Measurements from ENCODE around the gene GCC2.
A peak's percentile ranks its signal among the peaks of the same experiment; 100 is the strongest.
"Not testable (repeated sequence)": the region's sequence is repeated elsewhere in the genome, so short reads cannot be mapped to it uniquely, and the experiment has no call there.

Gene GCC2

DNA sequence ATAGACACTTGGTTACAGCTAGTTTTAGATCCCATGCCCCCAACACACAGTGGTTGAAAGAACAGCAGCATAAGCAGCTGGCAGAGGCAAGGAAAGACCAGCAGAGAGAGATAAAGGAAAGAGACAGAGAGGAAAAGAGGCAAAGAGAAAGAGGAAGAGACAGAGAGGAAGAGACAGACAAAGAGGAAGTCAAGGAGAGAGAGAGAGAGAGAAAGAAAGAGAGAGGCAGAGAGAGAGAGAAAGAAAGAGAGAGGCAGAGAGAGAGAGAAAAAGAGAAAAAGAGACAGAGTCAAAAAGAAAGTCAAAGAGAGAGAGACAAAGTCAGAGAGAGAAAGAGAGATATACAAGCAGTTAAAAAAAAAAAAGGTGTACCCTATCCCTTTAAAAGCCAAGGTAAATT lies 76.3 kb downstream of the GCC2 start:
- DNase-seq, result not testable (repeated sequence)

DNA sequence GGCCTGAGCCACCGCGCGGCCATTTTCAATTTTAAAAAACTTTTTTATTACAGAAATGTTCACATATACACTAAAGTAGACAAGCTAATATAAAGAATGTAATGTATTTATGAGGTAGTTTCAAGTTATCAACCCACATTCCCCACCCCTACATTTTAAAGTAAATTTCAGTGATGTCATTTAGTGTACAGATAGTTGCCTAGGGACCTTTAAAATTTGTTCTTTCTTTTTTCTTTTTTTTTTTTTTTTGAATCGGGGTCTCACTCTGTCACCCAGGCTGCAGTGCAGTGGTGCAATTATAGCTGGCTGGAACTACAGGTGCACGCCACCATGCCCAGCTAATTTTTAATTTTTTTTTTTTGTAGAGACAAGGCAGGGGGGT lies 82.7 kb downstream of the GCC2 start:
- DNase-seq, result no peak

DNA sequence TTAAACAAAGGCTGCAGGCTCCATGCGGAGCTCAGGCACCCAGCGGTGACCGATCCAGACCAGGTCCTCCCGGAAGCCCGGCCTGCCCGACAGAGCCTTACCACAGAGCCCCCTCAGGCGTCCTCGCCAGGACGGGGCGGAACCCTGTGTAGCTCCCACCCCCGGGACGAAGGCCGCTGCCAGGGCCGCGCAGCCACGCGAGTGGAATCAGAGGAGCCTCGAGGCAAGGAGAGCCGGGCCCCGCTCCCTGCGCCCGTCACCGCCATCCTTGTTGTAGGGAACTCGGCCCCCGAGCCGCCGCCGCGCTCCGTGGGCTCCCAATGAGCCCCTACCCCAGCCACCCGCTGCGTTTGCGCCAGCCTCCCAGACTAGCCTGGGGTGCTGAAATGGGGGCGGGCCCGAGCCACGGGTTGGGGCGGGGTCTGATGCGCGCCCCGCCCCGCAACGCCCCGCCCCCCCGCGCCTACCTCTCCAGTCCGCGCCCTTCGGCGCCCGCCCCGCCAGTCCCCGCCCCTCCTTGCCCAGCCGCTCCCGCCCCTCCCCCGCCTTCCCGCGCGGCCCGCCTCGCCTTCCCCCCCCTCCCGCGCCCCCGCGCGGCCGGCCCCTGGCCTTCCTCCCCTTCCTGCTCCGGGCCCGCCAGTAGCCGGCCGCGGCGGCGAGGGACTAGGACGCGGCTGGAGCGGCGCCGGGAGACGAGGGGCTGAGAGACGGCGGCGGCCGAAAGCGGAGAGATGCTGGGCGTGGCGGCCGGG lies 85.0 kb downstream of the GCC2 start, which contains the start of gene LIMS1:
TSS of gene LIMS1 (plus strand) at position 639 of the 752 bp plus-strand sequence. CDS start at position 732, 93 bp downstream.
- peak; percentile 77 for DNase-seq

DNA sequence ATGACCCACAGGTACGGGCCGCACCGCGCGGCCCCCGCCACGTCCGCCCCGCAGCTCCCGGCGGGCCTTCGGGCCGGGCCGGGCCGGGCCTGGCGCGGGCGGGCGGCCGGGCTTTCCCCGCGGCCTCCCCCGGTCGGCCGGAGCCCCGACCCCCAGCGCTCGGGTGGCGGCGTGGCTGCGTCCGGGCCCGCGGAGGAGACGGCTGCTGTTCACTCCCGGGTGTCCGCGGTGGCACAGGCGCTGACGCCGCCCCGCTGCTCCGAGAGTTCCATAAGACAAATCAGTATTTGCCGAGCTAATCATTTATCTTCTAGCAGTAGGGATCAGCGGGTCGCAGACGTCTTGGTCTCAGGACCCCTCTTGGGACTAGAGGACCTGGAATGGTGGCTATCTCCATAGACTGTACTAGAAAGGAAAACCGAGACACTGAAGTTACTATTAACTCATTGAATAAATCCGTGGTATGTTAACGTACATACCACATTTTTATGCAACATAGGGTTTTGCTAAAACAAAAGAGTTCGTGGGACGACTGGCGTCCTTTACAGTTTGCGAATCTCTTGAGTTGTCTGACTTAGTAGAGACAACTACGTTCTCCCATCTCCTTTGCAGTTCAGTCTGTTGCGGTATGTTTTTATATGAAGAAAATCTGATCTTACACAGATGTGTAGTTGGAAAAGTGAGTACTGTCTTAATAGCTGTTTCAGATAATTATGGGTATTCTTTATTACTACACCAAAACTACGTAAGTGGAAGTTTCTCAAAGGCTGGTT lies 85.8 kb downstream of the GCC2 start:
- DNase-seq, result peak; percentile 24

DNA sequence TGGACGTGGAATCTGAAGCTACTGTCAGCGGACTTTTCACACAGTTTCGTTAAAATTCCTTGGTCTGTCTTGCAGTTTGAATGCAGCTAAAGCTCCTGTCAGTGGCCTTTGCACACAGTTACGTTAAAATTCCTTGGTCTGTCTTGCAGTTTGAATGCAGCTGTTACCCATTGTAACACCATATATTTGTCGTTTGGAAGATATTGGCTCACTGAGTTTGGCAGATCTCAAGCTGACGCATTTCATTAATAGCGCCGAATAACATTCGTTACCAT lies 86.3 kb downstream of the GCC2 start:
- no peak for DNase-seq

DNA sequence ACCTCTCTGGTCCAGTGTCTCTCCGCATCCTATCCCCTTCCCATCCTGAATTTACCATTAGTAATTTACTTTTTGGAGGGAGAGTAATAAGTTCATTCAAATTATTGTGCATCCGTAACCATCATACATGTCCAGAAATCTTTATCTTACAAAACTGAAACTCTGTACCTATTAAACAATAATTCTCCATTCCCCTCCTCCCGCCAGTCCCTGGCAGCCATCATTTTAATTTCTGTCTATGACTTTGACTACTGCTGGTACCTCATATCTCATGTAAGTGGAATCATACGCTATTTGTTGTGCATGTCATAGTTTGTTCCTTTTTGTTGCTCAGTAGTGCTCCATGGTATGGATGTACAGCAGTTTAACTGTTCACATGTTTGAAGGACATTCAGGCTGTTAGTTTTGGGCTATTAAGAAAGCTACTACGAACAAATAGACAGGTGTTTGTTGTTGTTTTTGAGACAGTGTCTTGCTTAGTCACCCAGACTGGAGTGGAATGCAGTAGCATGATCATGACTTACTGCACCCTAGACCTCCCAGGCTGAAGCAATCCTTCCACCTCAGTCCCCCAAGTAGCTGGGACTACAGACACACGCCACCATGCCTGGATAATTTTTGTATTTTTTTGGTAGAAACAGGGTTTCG lies 87.3 kb downstream of the GCC2 start:
- DNase-seq, result no peak

DNA sequence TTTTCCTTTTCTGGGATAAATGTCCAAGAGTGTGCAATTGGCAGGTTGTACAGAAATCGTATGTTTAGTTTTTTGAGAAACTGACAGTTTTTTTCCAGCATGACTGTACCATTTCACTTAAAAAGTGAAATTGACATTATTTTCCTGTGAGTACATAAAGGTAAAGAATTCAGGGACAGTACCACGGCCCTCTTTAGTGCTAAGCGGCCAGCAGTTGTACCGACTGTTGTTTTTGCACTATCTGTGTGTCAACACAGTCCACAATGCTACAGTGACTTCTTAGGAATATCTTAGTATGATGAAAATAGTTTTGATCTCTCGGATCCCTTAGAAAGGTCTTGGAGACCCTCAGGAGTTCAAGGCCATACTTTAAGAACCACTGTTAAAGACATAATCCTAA lies 87.9 kb downstream of the GCC2 start:
- no peak for DNase-seq

DNA sequence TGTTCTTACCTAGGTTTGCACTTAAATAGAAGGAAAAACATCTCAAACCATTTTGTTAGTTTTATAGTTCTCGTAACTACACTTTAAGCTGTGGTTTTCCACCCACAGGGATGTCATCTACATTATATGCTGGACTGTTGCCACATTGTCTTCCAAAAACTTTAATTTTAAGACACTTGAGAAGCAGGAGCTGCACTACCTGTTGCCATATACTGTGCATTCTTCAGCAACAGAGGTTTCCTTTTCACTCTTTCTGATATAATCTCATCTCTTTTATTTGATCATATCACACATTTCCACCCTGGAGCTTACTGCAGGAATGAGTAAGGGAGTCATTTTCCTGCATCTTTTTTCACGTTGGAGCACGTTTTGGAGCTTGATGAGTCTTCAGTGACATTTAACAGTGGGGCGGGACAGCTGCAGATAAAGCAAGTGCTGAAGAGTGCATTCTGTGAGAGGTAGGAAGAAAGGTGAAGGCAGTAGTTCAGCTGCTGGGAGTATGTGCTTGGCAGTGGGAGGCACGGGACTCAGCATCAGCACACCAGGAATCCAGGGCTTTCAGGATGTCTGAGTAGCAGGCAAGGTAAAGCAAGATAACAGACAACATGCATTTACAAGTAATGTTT lies 89.1 kb downstream of the GCC2 start:
- DNase-seq, result no peak

DNA sequence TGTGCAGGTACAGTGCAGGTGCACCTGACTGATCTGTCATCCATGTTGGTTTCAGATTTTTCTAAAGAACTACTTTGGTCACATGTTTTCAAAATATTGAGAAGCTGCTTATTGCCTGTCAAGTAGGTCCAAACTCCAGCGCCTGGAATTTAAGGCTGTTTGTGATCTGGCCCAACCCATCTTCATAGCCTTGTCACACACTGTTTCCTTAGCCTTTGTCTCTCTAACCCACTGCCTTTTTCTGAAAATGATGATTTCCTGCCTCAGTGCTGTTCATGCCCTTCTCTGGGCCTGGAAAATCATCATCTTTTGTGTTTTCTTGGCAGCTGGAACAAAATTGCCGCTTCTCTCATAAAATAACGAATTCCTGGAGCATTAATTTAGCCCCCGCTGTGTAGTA lies 92.4 kb downstream of the GCC2 start:
- DNase-seq, result no peak

DNA sequence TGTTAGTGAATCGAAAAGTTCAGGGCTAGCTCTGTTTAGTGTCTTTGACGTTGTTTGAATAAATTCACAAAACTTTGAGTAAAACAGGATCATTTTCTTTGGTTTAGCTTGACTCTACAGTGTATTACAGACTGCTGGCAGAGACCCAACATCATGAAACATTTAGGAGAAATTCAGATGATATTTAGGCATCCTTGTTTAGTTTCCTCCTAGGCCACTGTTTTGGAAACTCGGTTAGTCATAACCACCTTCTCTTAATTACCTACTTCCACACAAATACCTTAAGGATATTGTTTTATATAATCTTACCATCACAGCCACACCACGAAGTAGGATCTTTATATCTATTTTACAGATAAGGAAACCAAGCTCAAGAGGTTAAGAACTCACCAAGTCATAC lies 93.1 kb downstream of the GCC2 start:
- no peak for DNase-seq

DNA sequence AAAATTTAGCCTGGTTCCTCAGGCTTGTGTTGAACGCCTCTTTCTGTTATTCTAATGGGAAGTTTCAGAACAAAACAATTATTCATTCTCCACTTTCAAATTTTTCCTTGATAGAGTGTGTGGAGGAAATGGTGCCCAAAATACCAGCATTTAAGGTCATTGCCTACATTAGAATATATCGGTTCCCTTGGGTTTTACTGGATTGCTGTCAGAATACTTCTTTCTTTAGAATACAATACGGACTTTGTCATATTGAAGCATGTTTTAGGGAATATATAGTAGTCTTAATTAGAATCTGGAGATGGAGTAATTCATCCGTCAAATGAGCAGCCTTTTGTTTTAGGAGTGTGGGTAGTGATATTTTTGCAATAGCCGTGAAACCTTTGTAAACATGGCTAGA lies 98.6 kb downstream of the GCC2 start:
- DNase-seq, result no peak

DNA sequence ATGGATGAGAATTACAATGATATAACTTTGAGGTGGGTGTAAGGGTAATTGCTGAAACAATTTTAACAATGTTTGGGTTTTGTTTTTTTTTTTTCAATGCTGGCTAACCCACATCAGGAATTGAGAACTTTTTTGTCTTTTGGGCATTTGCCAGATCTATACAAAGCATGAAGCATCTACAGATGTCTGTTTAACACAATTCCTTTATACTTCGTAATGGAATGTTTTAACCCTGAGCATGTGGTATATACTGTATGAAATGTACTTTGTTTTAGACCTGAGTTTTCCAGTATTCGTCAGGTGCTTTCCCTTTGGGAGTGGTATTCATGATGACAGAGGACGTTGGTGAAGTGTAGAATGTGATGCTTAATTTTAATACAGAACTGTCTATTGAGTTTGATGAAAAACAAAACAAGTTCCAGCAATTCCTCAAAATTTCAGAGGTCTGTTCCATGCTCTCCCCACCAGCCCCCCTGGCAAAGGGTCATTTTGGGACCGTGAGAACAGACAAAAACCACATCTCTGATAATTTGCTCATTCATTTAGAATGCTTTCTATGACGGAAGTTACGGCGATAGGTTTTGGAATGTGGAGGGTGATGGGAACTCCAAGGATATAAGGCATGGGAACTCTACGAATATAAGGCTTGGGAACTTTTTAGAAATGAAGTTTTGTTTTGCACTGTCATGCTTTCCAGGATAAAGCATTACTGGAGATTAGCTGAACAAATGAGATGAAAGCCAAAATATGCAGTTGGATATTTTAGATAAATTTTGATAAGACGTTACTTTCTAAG lies 99.4 kb downstream of the GCC2 start:
- no peak for DNase-seq

DNA sequence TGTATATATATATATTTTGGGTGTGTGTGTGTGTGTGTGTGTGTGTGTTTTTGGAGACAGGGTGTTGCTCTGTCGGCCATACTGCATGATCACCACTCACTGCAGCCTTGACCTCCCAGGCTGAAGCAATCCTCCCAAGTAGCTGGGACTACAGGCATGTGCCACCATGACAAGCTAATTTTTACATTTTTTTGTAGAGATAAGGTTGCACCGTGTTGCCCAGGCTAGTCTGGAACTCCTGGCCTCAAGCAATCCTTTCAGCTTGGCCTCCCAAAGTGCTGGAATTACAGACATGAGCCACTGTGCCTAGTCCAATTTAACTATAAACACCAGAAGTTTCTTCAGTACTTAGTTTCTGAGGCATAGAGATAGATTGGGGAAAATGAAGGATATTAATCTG lies 103.6 kb downstream of the GCC2 start:
- DNase-seq, result no peak

DNA sequence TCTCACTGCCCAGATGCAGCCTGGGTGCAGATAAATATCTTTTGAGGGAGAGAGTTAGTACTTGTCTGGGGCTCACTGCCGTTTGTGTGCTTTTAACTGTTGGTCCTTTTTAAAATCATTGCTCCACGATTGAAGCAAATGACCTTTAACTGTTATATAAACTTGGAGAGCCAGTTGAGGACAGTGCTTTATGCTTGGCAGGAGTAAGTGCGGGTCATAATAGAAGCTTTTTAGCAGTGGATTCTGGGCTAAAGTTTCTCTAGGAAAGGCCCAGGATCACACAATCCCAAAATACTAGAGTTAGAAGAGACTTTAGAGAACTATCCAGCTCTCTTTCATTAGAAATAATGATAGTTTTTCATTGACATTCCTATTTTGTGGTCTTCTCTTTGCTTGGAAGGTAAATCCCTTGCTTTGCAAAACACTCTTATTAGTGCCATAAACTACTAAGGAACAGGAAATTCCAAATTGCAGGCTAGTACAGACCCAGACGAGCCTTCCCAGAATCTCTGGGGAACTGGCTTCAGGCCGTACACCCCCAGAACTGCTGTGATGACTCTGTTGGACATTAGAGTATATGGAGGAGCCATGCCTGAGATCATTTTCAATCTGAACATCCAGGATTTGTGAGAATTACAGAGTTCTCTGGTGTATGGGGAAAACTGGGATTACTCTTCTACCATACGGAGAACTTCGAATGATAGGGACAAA lies 104.4 kb downstream of the GCC2 start:
- no peak for DNase-seq

DNA sequence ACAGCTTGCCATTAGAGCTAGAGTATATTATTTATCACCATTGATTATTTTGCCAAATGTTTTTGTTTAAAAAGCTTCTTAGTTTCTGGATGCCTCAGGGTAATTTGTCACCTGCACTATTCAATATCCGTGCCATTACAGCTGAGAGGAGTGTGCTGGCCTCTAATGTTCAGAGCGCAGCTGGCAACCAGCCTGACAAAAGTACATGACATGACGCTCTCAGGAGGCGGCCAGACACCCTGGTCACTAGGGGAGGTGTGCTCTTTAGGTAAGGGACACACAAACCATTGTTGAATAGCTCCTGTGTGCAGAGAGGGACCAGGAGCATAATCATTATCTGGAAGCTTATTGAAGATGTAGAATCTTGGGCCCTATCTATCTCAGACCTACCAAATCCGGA lies 105.5 kb downstream of the GCC2 start:
- DNase-seq, result no peak

DNA sequence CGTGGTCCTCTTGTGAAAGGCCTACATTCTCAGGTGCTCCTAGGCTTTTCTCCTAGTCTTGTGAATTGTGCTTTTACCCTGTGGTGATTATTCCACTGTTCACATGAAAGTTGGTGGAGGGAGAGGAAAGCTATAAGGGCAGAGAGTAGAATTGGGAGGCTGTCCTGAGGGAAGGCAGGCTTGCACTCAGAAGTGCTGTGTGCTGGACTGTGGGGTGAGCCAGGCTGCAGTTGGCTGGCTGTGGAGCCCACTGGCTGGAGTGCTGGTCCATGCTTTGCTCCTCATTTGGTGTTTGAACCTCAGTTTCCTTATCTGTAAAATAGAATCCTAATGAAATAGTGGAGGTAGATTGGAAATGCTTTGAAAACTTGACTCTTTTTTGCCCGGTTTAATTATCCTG lies 106.6 kb downstream of the GCC2 start:
- DNase-seq, result no peak

DNA sequence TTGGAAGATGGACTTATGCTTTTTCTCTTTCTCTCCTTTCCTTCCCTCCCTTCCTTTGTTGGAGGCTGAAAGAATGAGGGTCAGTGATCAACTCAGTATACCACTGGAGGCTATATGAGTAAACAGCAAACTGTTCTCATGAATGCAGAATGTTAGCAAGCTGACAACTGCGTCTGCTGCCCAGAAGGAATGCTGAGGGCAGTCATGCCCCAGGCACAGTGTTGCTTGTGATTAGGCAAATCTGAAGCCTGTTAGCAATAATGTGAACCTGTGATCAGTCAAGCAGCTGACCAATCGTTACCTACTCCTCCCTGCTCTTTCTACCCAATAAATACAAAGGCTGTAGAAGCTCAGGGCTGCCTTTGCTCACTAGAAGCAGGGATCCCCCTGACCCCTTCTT lies 107.6 kb downstream of the GCC2 start:
- not testable (repeated sequence) for DNase-seq
